SH-SY5Y (cell line): ENCODE measurements around the gene CBR4.

Experiments
- GATA2 ChIP-seq: IDR thresholded peaks from 2 replicates; pipeline ENCODE4 v1.6.1; 2011; ENCODE audit warnings: mild to moderate bottlenecking, low read depth, low read length
- GATA3 ChIP-seq: IDR thresholded peaks from 2 replicates; pipeline ENCODE4 v1.6.1; 2011; ENCODE audit warnings: low read depth, mild to moderate bottlenecking, low read length, moderate library complexity

- TF ChIP-seq GATA3 (no peak), GATA2 (no peak)
These were observed 22.1 kb upstream of the CBR4 start for GRCh38 chr4:169032194-169032593.
